SU-DHL-6 (cell line): Measurements from ENCODE around the gene DACH1.

Experiments used
- H2AFZ ChIP-seq: fragments of 200-600 bp; sonication (generic); 2 replicates; pipeline ENCODE4 v1.6.1; 2014; ENCODE audit warnings: low read depth, mild to moderate bottlenecking, moderate library complexity, mixed read lengths, antibody characterized with exemption, low read length; ENCODE audit not compliant: severe bottlenecking
- H3F3A ChIP-seq: fragments of 200-600 bp; shearing (Covaris generic); 2 replicates; pipeline ENCODE4 v1.6.0; 2016; ENCODE audit warnings: antibody characterized with exemption, mild to moderate bottlenecking; ENCODE audit not compliant: insufficient read depth
- H3K27ac ChIP-seq: fragments of 200-600 bp; sonication (generic); 2 replicates; pipeline ENCODE4 v1.5.1; 2016; ENCODE audit warnings: low read depth, mild to moderate bottlenecking, low read length, moderate library complexity, mixed read lengths
- H3K27me3 ChIP-seq: fragments of 200-600 bp; sonication (generic), shearing (Covaris generic); 2 replicates; pipeline ENCODE4 v1.6.0; 2014; ENCODE audit warnings: mild to moderate bottlenecking, low read length
- H3K36me3 ChIP-seq: fragments of 200-600 bp; sonication (generic); 2 replicates; pipeline ENCODE4 v1.6.1; 2014; ENCODE audit warnings: mild to moderate bottlenecking, low read length, mixed read lengths
- H3K4me2 ChIP-seq: fragments of 300-600, 200-600 bp; shearing (Covaris generic), sonication (generic); 2 replicates; pipeline ENCODE4 v1.6.0; 2014; ENCODE audit warnings: low read length, low read depth, mild to moderate bottlenecking; ENCODE audit not compliant: poor library complexity, severe bottlenecking
- H3K4me3 ChIP-seq: fragments of 200-600 bp; sonication (generic); 2 replicates; pipeline ENCODE4 v1.5.1; 2014; ENCODE audit warnings: antibody characterized with exemption, low read length, mild to moderate bottlenecking, mixed read lengths; ENCODE audit not compliant: insufficient read depth, poor library complexity, severe bottlenecking
- H3K79me2 ChIP-seq: fragments of 200-600 bp; sonication (generic); 2 replicates; pipeline ENCODE4 v1.6.1; 2014; ENCODE audit warnings: mild to moderate bottlenecking, low read length, moderate library complexity; ENCODE audit not compliant: insufficient read depth
- H3K9ac ChIP-seq: fragments of 200-600 bp; sonication (generic); 2 replicates; pipeline ENCODE4 v1.7.0; 2014; ENCODE audit warnings: mild to moderate bottlenecking, low read length
- H3K9me2 ChIP-seq: fragments of 200-600 bp; sonication (generic); replicated peaks from 2 replicates; pipeline ENCODE4 v1.6.1; 2014; ENCODE audit warnings: low read length; ENCODE audit not compliant: insufficient read depth
- H3K9me3 ChIP-seq: fragments of 200-600 bp; sonication (generic); 2 replicates; pipeline ENCODE4 v1.6.1; 2014; ENCODE audit warnings: low read length, mixed read lengths; ENCODE audit not compliant: insufficient read depth
- H4K20me1 ChIP-seq: fragments of 200-600 bp; sonication (generic); 2 replicates; pipeline ENCODE4 v1.6.1; 2014; ENCODE audit warnings: low read depth, mild to moderate bottlenecking, antibody characterized with exemption, low read length, moderate library complexity, mixed read lengths
- CTCF ChIP-seq: fragments of 200-600 bp; sonication (generic); IDR thresholded peaks from one replicate; pipeline ENCODE4 v1.5.1; 2017; ENCODE audit warnings: antibody characterized with exemption, mild to moderate bottlenecking, low read length, moderate library complexity; ENCODE audit not compliant: insufficient read depth, poor library complexity, severe bottlenecking
- EZH2phosphoT487 ChIP-seq: fragments of 200-600 bp; sonication (generic), shearing (Covaris generic); conservative IDR thresholded peaks from 2 replicates; pipeline ENCODE4 v1.6.1; 2018; ENCODE audit warnings: mild to moderate bottlenecking, antibody characterized with exemption, low read length, moderate library complexity, mixed read lengths

The DACH1 gene

GRCh38 chr13:71540098-71540497 lies 326.9 kb downstream of the DACH1 start:
- Histone ChIP-seq H4K20me1 (no peaks in the 10 kb centered on the region), H3K4me3 (no peak overlapping the region), H3K27ac (no peak overlapping the region), H3F3A (no peaks in the 10 kb centered on the region; the same call in 1 of the 2 replicates), H2AFZ (no peak overlapping the region), H3K27me3 (no peaks in the 10 kb centered on the region), H3K79me2 (no peaks in the 10 kb centered on the region), H3K9me2 (no peaks in the 10 kb centered on the region), H3K36me3 (no peaks in the 10 kb centered on the region; the same call in 1 of the 2 replicates), H3K9ac (no peak overlapping the region), H3K9me3 (no peaks in the 10 kb centered on the region), H3K4me2 (no peak overlapping the region)
- TF ChIP-seq EZH2phosphoT487 (no peak), CTCF (no peak)

- H3K4me2 ChIP-seq, result no peak overlapping the region
- TF ChIP-seq EZH2phosphoT487 (no peak), CTCF (no peak)
- no peaks in the 10 kb centered on the region for H3K27me3 ChIP-seq
- H3F3A ChIP-seq, result no peaks in the 10 kb centered on the region; the same call in 1 of the 2 replicates
- H3K79me2 ChIP-seq, result no peaks in the 10 kb centered on the region
- no peak overlapping the region for H3K4me3 ChIP-seq
- no peaks in the 10 kb centered on the region for H3K9me2 ChIP-seq
- H3K36me3 ChIP-seq, result no peaks in the 10 kb centered on the region; the same call in 1 of the 2 replicates
- H4K20me1 ChIP-seq, result no peaks in the 10 kb centered on the region
- no peak overlapping the region for H3K9ac ChIP-seq
- H2AFZ ChIP-seq, result no peak overlapping the region
- no peak overlapping the region for H3K27ac ChIP-seq
- H3K9me3 ChIP-seq, result no peaks in the 10 kb centered on the region
These were observed 330.8 kb downstream of the DACH1 start for GRCh38 chr13:71536201-71536600.

GRCh38 chr13:71524613-71525304 lies 342.2 kb downstream of the DACH1 start:
- Histone ChIP-seq H3K9ac (no peak overlapping the region), H3K9me3 (no peaks in the 10 kb centered on the region), H3K27me3 (no peaks in the 10 kb centered on the region), H3K4me3 (no peak overlapping the region), H3F3A (no peaks in the 10 kb centered on the region), H2AFZ (no peak overlapping the region), H3K27ac (no peak overlapping the region), H3K4me2 (no peak overlapping the region), H3K79me2 (no peaks in the 10 kb centered on the region), H4K20me1 (no peaks in the 10 kb centered on the region), H3K36me3 (no peaks in the 10 kb centered on the region; the same call in 1 of the 2 replicates), H3K9me2 (no peaks in the 10 kb centered on the region)
- TF ChIP-seq EZH2phosphoT487, result no peak
- no peak for TF ChIP-seq CTCF
